Measurements from ENCODE around the gene ANTXR2.

- TF ChIP-seq CTCF (IDR thresholded peaks at IDR 0.05; ENCODE audit: insufficient read depth, low read length) (no peak), GABPA (IDR thresholded peaks at IDR 0.05; ENCODE audit: low read depth) (no peak)
These were observed 743 bp downstream of the ANTXR2 start for GRCh38 chr4:80072228-80072743.
